Keratinocyte (primary cell): ENCODE results near the gene FCRL5. TPM values are rescaled to one million over a fixed set of nuclear protein-coding genes. Genes with fewer than 3 reads are reported as not detected.
"Not testable (repeated sequence)": the region's sequence is repeated elsewhere in the genome, so short reads cannot be mapped to it uniquely, and the experiment has no call there.

Source experiments
- DNase-seq: peaks from one replicate; pipeline ENCODE4 v3.0.0-alpha.2; 2011; ENCODE audit warnings: low read depth, missing footprints, low spot score
- FAIRE-seq: peaks from 2 replicates; lab custom pipeline; 2011; peaks lifted over from hg19 to GRCh38; lab: Jason Lieb, UNC
- H2AFZ ChIP-seq: 2 replicates; pipeline ENCODE4 v1.6.0; 2012; ENCODE audit warnings: low read length, control low read depth, inconsistent platforms; ENCODE audit not compliant: control insufficient read depth
- H3K27ac ChIP-seq: 2 replicates; pipeline ENCODE4 v1.5.1; 2011; ENCODE audit warnings: low read length; ENCODE audit not compliant: control insufficient read depth, insufficient read depth
- H3K27me3 ChIP-seq: 3 replicates; pipeline ENCODE4 v1.6.0; 2011; ENCODE audit warnings: low read length; ENCODE audit not compliant: control insufficient read depth, insufficient read depth; ENCODE audit errors: extremely low read depth
- H3K36me3 ChIP-seq, 2 experiments: 2 replicates in 1 of 2; 3 replicates in 1 of 2; pipeline ENCODE4 v1.5.1; 2011; ENCODE audit warnings: low read length in 2 of 2, mild to moderate bottlenecking in 1 of 2; ENCODE audit not compliant: control insufficient read depth in 2 of 2, insufficient read depth in 2 of 2; ENCODE audit errors: extremely low read depth in 1 of 2
- H3K4me1 ChIP-seq: 3 replicates; pipeline ENCODE4 v1.5.1; 2011; ENCODE audit warnings: low read length; ENCODE audit not compliant: control insufficient read depth, insufficient read depth; ENCODE audit errors: extremely low read depth
- H3K4me2 ChIP-seq: 3 replicates; pipeline ENCODE4 v1.6.0; 2011; ENCODE audit warnings: low read depth, low read length; ENCODE audit not compliant: control insufficient read depth, insufficient read depth; ENCODE audit errors: extremely low read depth
- H3K4me3 ChIP-seq, 3 experiments: fragments of 200-600 bp in 1 of 3; sonication (generic) in 1 of 3; 2 replicates in 2 of 3; 3 replicates in 1 of 3; pipeline ENCODE4 v1.5.1; 2011 to 2016; ENCODE audit warnings: low read length in 3 of 3, mild to moderate bottlenecking in 3 of 3, control low read depth in 2 of 3, inconsistent platforms in 1 of 3, low read depth in 1 of 3, mixed read lengths in 1 of 3, mixed run types in 1 of 3, moderate library complexity in 1 of 3; ENCODE audit not compliant: control insufficient read depth in 2 of 3, insufficient read depth in 2 of 3; ENCODE audit errors: extremely low read depth in 1 of 3
- H3K79me2 ChIP-seq: 2 replicates; pipeline ENCODE4 v1.6.0; 2012; ENCODE audit warnings: low read length; ENCODE audit not compliant: control insufficient read depth, insufficient read depth
- H3K9ac ChIP-seq: 3 replicates; pipeline ENCODE4 v1.6.0; 2011; ENCODE audit warnings: low read length; ENCODE audit not compliant: control insufficient read depth, insufficient read depth; ENCODE audit errors: extremely low read depth
- H3K9me1 ChIP-seq: 3 replicates; pipeline ENCODE4 v1.6.0; 2011; ENCODE audit warnings: low read length; ENCODE audit not compliant: control insufficient read depth, insufficient read depth; ENCODE audit errors: extremely low read depth
- H3K9me3 ChIP-seq: 2 replicates; pipeline ENCODE4 v1.5.1; 2012; ENCODE audit warnings: low read depth, low read length; ENCODE audit not compliant: control insufficient read depth
- H4K20me1 ChIP-seq: 3 replicates; pipeline ENCODE4 v1.6.0; 2011; ENCODE audit warnings: low read length; ENCODE audit not compliant: control insufficient read depth, insufficient read depth; ENCODE audit errors: extremely low read depth
- CTCF ChIP-seq, 3 experiments: IDR thresholded peaks in 1 of 3; conservative IDR thresholded peaks in 1 of 3; optimal IDR thresholded peaks in 1 of 3; 2 replicates in 2 of 3; 3 replicates in 1 of 3; pipeline versions ENCODE3 to v1.5.1; 2011; ENCODE audit warnings: low read length in 3 of 3, mild to moderate bottlenecking in 3 of 3, moderate library complexity in 2 of 3, control low read depth in 1 of 3, inconsistent platforms in 1 of 3; ENCODE audit not compliant: insufficient read depth in 2 of 3; ENCODE audit errors: extremely low read depth in 1 of 3
- EZH2 ChIP-seq: IDR thresholded peaks from one replicate; pipeline ENCODE4 v1.6.1; 2012; ENCODE audit warnings: inconsistent platforms, mild to moderate bottlenecking, low read length, moderate library complexity
- dilution Hi-C: fragments of 300-500 bp; cut with MboI; formaldehyde crosslinking; loops from one replicate; pipeline ENCODE4 v1.7.0; 2020; ENCODE audit warnings: low sequenced_read_pairs; ENCODE audit not compliant: extremely low pct_ligation_motif_present
- polyA plus RNA-seq, 5 experiments: library from polyadenylated mRNA; depleted of rRNA in 3 of 5; stranded (reverse) in 3 of 5; stranded (forward) in 1 of 5; unstranded in 1 of 5; fragments of >200 nt; gene quantifications; 1 replicate in 1 of 5; 2 replicates in 3 of 5; 3 replicates in 1 of 5; pipeline versions ENCODE4 v1.2.1 to v1.2.3, GENCODE V29; 2011 to 2012; ENCODE audit warnings: missing spikeins in 2 of 5, low read depth in 1 of 5, low replicate concordance in 1 of 5

The FCRL5 gene
- polyA plus RNA-seq, 1 donor (not counting 4 experiments of a cell fraction or from before 2014, with no cell fraction given), result not detected

- Histone ChIP-seq H3K4me1 (no peaks in the 10 kb centered on the region), H3K4me2 (no peak overlapping the region), H3K9ac (no peak overlapping the region), H3K9me3 (no peaks in the 10 kb centered on the region), H3K27ac (no peak overlapping the region), H3K36me3 (no peaks in the 10 kb centered on the region), H3K4me3 (no peak overlapping the region), H4K20me1 (no peaks in the 10 kb centered on the region), H3K27me3 (no peaks in the 10 kb centered on the region), H3K79me2 (no peaks in the 10 kb centered on the region), H3K9me1 (no peaks in the 10 kb centered on the region), H2AFZ (no peak overlapping the region)
- no peak for DNase-seq
- TF ChIP-seq CTCF (optimal IDR thresholded peaks at IDR 0.05 in 1 of 3, IDR thresholded peaks at IDR 0.05 in 1 of 3, conservative IDR thresholded peaks at IDR 0.05 in 1 of 3; ENCODE audit: extremely low read depth in 1 of 3, insufficient read depth in 2 of 3, low read length in 3 of 3) (no peak), EZH2 (no peak)
- dilution Hi-C loops, result loop anchor here (25.0 kb wide), 1 partner anchor 125 kb away; no protein-coding TSS in a partner anchor
- no peak for FAIRE-seq
Observed at GRCh38 chr1:157487504-157487903, 64.8 kb downstream of the FCRL5 start.

- Histone ChIP-seq H3K36me3 (no peaks in the 10 kb centered on the region), H2AFZ (no peak overlapping the region), H3K9me1 (no peaks in the 10 kb centered on the region), H3K79me2 (no peaks in the 10 kb centered on the region), H3K4me3 (no peak overlapping the region), H3K27ac (no peak overlapping the region), H3K4me2 (no peak overlapping the region), H3K4me1 (no peaks in the 10 kb centered on the region), H3K27me3 (no peaks in the 10 kb centered on the region), H3K9ac (no peak overlapping the region), H4K20me1 (no peaks in the 10 kb centered on the region), H3K9me3 (no peaks in the 10 kb centered on the region)
- FAIRE-seq, result no peak
- TF ChIP-seq CTCF (optimal IDR thresholded peaks at IDR 0.05 in 1 of 3, IDR thresholded peaks at IDR 0.05 in 1 of 3, conservative IDR thresholded peaks at IDR 0.05 in 1 of 3; ENCODE audit: extremely low read depth in 1 of 3, insufficient read depth in 2 of 3, low read length in 3 of 3) (no peak), EZH2 (no peak)
- dilution Hi-C loops, result loop anchor here (25.0 kb wide), 1 partner anchor 125 kb away; no protein-coding TSS in a partner anchor
- no peak for DNase-seq
Observed at GRCh38 chr1:157487096-157487495, 65.2 kb downstream of the FCRL5 start.

- not testable (repeated sequence) for H3K27ac ChIP-seq, H3K9me1 ChIP-seq, DNase-seq, H3K4me3 ChIP-seq, H4K20me1 ChIP-seq, H3K36me3 ChIP-seq, H3K4me2 ChIP-seq, H3K79me2 ChIP-seq, H3K9me3 ChIP-seq, H3K27me3 ChIP-seq, H3K4me1 ChIP-seq, H2AFZ ChIP-seq, H3K9ac ChIP-seq, FAIRE-seq
- dilution Hi-C loops, result loop anchor here (25.0 kb wide), 1 partner anchor 124 kb away; no protein-coding TSS in a partner anchor
Observed at GRCh38 chr1:157486400-157486799, 65.9 kb downstream of the FCRL5 start.
